Transverse colon (tissue), 4 donors: ENCODE data around the gene ARID3A. TPM values are rescaled to one million over a fixed set of nuclear protein-coding genes. Genes with fewer than 3 reads are reported as not detected.

ENCODE experiments used
- DNase-seq: peaks from one replicate; pipeline ENCODE4 v3.0.0-alpha.2; 2019
- H3K27ac ChIP-seq, 4 donors: fragments of 200-600 bp; sonication (generic); 2 replicates each; pipeline ENCODE4 v1.5.1; 2016 to 2018; ENCODE audit warnings: inconsistent platforms in 4 of 4
- H3K27me3 ChIP-seq: fragments of 200-600 bp; sonication (generic); 2 replicates; pipeline ENCODE4 v1.5.1; 2017; ENCODE audit warnings: inconsistent platforms
- H3K36me3 ChIP-seq, 4 donors: fragments of 200-600 bp; sonication (generic); 2 replicates each; pipeline ENCODE4 v1.5.1; 2017 to 2019; ENCODE audit warnings: inconsistent platforms in 4 of 4
- H3K4me1 ChIP-seq, 4 donors: fragments of 200-600 bp; sonication (generic); 2 replicates each; pipeline ENCODE4 v1.5.1; 2017 to 2020; ENCODE audit warnings: inconsistent platforms in 4 of 4
- H3K4me3 ChIP-seq, 4 donors: fragments of 200-600 bp; sonication (generic); 1 replicate in 1 of 4; 2 replicates in 3 of 4; pipeline versions ENCODE4 v1.5.1 to v1.6.1; 2017 to 2019; ENCODE audit warnings: inconsistent platforms in 4 of 4
- H3K9me3 ChIP-seq, 2 donors: fragments of 200-600 bp; sonication (generic); 2 replicates each; pipeline ENCODE4 v1.5.1; 2017 to 2019; ENCODE audit warnings: inconsistent platforms in 2 of 2
- EP300 ChIP-seq: sonication (generic); formaldehyde crosslinking; IDR thresholded peaks from one replicate; pipeline ENCODE4 v1.6.1; 2017; ENCODE audit warnings: antibody characterized with exemption, low read depth
- POLR2A ChIP-seq: fragments of 450-650 bp; IDR thresholded peaks from one replicate; pipeline ENCODE4 v1.6.1; 2016; ENCODE audit warnings: antibody characterized with exemption, mild to moderate bottlenecking, moderate library complexity
- POLR2AphosphoS5 ChIP-seq, 3 donors: sonication (generic); formaldehyde crosslinking; IDR thresholded peaks; one replicate each; pipeline ENCODE4 v1.6.1; 2016; ENCODE audit warnings: antibody characterized with exemption in 3 of 3
- WGBS, 2 donors: methylation state at CpG; one replicate each; pipeline ENCODE4 v1.1.5; 2018; ENCODE audit warnings: low coverage in 1 of 2; 5-methylcytosine and 5-hydroxymethylcytosine counted together
- in situ Hi-C, 4 donors: fragments of 200-750 bp; cut with MboI; loops; one replicate each; pipeline versions ENCODE4 v1.15.0 to v1.15.1; 2017; ENCODE audit warnings: low sequenced_read_pairs in 3 of 4, low pct_ligation_motif_present in 1 of 4, low pct_unique_long_range_greater_than_20kb in 1 of 4
- intact Hi-C: fragments of 100-400 bp; cut with DNase I; formaldehyde crosslinking; loops from one replicate; pipeline ENCODE4 v1.15.1; 2023; ENCODE audit warnings: low total_unique reads
- total RNA-seq, 4 donors: library from RNA; depleted of rRNA; stranded (reverse); fragments of >200 nt; gene quantifications; one replicate each; pipeline ENCODE4 v1.1.0, GENCODE V29; 2016
- TF ChIP-seq, protein P1 (sequence below), 5 experiments: fragments of 200-600 bp in 3 of 5; fragments of 450-650 bp in 2 of 5; sonication (generic) in 3 of 5; IDR thresholded peaks; 1 replicate in 2 of 5; 2 replicates in 3 of 5; pipeline ENCODE4 v1.5.1; 2016 to 2017; ENCODE audit warnings: antibody characterized with exemption in 5 of 5, inconsistent platforms in 3 of 5, mild to moderate bottlenecking in 2 of 5, moderate library complexity in 1 of 5

The ARID3A gene
- total RNA-seq, 4 donors from 2014 or later: 2.2 to 8.7 (median 4.3) TPM

DNA sequence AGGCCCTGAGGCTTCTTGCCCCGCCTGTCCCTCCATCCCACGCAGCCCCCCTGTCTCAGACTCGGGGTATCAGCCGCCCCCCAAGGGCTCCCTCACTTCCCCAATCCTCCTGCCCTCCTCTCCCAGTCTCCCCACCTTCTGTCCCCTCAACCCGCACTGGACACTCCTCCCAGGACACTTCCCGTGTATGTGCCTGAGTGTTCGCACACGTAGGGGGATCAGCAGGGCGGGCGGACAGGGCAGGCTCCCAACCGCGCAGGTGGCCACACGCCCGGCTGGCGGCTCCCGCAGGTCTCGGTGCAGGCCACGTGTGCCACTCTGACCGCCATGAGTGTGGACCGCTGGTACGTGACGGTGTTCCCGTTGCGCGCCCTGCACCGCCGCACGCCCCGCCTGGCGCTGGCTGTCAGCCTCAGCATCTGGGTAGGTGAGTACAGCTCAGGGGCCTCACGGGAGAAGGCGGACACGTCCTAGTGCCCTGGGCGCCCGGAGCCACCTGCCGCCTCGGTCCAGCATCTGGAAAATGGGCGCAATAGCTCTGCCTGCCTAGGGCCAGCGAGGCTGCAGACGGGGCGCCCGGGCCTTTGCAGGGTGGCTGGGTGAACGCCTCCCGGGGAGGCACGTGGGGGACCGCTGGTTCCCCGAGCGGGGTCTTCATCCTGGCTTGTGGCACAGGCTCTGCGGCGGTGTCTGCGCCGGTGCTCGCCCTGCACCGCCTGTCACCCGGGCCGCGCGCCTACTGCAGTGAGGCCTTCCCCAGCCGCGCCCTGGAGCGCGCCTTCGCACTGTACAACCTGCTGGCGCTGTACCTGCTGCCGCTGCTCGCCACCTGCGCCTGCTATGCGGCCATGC lies 6.4 kb upstream of the ARID3A start:
- no peaks in the 10 kb centered on the region for H3K9me3 ChIP-seq
- H3K36me3 ChIP-seq: no peaks in the 10 kb centered on the region
- peak overlapping the region in 2 of 4 donors; percentile 26 to 30 for H3K4me3 ChIP-seq
- TF ChIP-seq EP300 (no peak), POLR2AphosphoS5 (IDR thresholded peaks at IDR 0.05) (no peak), POLR2A (no peak)
- TF ChIP-seq, protein P1, sequence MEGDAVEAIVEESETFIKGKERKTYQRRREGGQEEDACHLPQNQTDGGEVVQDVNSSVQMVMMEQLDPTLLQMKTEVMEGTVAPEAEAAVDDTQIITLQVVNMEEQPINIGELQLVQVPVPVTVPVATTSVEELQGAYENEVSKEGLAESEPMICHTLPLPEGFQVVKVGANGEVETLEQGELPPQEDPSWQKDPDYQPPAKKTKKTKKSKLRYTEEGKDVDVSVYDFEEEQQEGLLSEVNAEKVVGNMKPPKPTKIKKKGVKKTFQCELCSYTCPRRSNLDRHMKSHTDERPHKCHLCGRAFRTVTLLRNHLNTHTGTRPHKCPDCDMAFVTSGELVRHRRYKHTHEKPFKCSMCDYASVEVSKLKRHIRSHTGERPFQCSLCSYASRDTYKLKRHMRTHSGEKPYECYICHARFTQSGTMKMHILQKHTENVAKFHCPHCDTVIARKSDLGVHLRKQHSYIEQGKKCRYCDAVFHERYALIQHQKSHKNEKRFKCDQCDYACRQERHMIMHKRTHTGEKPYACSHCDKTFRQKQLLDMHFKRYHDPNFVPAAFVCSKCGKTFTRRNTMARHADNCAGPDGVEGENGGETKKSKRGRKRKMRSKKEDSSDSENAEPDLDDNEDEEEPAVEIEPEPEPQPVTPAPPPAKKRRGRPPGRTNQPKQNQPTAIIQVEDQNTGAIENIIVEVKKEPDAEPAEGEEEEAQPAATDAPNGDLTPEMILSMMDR (IDR thresholded peaks at IDR 0.05): no peak
- in situ Hi-C loops (loop anchor here (5.0 to 10.0 kb wide), 5 partner anchors 62 to 155 kb away; partner anchors contain the start of genes WDR18 (in 4 of the 4), CFD (in 3 of the 4) and ELANE (in 1 of the 4)), intact Hi-C loops (loop anchor here (5.0 to 10.0 kb wide), 3 partner anchors 57 to 275 kb away; partner anchors contain the start of gene GPX4)
- no peak for DNase-seq
- 1% methylated on average over 42 of the region's 68 CpGs; no CpG with 5 or more reads in 1 of the 2 donors for WGBS, 2 donors
- peaks cover 55% of the 10 kb centered on the region for H3K27me3 ChIP-seq
- no peak overlapping the region for H3K27ac ChIP-seq
- peaks cover 13 to 49% (median 38%) of the 10 kb centered on the region in 4 donors for H3K4me1 ChIP-seq

DNA sequence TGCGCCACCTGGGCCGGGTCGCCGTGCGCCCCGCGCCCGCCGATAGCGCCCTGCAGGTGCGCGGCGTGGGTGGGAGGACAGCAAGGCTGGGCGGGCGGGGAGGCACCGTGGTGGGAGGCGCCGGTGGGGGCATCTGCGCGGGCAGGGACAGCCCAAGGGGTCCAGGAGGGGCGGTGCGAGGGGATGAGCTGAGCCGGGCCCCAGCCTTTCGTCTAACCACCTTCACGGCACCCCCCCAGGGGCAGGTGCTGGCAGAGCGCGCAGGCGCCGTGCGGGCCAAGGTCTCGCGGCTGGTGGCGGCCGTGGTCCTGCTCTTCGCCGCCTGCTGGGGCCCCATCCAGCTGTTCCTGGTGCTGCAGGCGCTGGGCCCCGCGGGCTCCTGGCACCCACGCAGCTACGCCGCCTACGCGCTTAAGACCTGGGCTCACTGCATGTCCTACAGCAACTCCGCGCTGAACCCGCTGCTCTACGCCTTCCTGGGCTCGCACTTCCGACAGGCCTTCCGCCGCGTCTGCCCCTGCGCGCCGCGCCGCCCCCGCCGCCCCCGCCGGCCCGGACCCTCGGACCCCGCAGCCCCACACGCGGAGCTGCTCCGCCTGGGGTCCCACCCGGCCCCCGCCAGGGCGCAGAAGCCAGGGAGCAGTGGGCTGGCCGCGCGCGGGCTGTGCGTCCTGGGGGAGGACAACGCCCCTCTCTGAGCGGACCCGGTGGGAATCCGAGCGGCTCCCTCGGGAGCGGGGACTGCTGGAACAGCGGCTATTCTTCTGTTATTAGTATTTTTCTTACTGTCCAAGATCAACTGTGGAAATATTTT lies 5.6 kb upstream of the ARID3A start:
- Histone ChIP-seq H3K27ac (no peak overlapping the region), H3K4me3 (peak overlapping the region in 2 of 4 donors; percentile 26 to 30), H3K27me3 (peaks cover 55% of the 10 kb centered on the region), H3K9me3 (no peaks in the 10 kb centered on the region), H3K36me3 (no peaks in the 10 kb centered on the region), H3K4me1 (peaks cover 13 to 56% (median 45%) of the 10 kb centered on the region in 4 donors)
- DNase-seq: no peak
- TF ChIP-seq POLR2AphosphoS5 (IDR thresholded peaks at IDR 0.05): no peak
- TF ChIP-seq POLR2A: no peak
- TF ChIP-seq, protein P1 (IDR thresholded peaks at IDR 0.05): no peak
- WGBS, 2 donors: 1 to 10% methylated on average over 2 to 53 of the region's 84 CpGs
- intact Hi-C loops: loop anchor here (10.0 kb wide), 1 partner anchor 185 kb away; the partner anchor contains the start of gene GPX4
- in situ Hi-C loops: loop anchor here (5.0 to 10.0 kb wide), 5 partner anchors 62 to 155 kb away; partner anchors contain the start of genes WDR18 (in 4 of the 4), CFD (in 3 of the 4) and ELANE (in 1 of the 4)

DNA sequence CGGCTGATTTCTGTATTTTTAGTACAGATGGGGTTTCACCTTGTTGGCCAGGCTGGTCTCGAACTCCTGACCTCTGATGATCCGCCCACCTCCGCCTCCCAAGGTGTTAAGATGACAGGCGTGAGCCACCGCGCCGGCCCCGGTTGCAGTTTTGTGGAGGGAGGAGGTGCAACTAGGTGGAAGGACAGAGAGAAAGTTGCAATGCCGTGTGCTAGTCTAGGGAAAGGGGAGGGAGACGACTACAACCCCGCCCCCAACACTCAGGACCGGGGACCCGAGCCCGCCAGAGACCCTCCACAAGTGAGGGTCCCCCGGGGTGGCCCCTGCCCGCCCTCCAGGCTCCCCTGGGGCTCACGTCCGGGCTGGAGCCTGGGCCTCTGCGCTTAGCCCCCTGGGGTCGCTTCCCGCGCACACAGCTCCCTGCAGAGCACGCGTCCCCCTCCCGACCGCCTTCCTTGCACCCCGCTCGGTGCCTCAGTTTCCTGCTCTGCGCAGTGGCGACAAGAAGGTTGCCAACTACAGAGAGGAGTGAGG lies 1.2 kb upstream of the ARID3A start:
- Histone ChIP-seq H3K36me3 (no peaks in the 10 kb centered on the region), H3K27me3 (peaks cover 19% of the 10 kb centered on the region), H3K4me3 (peak overlapping the region; percentile 85 to 99 (median 88)), H3K9me3 (no peaks in the 10 kb centered on the region), H3K27ac (peak overlapping the region; percentile 89 to 92 (median 91)), H3K4me1 (peaks cover 0 to 41% (median 34%) of the 10 kb centered on the region in 4 donors)
- intact Hi-C loops: loop anchor here (10.0 kb wide), 1 partner anchor 180 kb away; the partner anchor contains the start of gene GPX4
- TF ChIP-seq EP300: no peak
- TF ChIP-seq POLR2AphosphoS5 (IDR thresholded peaks at IDR 0.05): no peak
- TF ChIP-seq, protein P1 (IDR thresholded peaks at IDR 0.05): no peak
- no peak for TF ChIP-seq POLR2A
- 12% methylated on average over 15 of the region's 31 CpGs; no CpG with 5 or more reads in 1 of the 2 donors for WGBS, 2 donors
- DNase-seq: no peak
- in situ Hi-C loops: loop anchor here (5.0 to 10.0 kb wide), 5 partner anchors 58 to 160 kb away; partner anchors contain the start of genes WDR18 (in 4 of the 4), CFD (in 3 of the 4) and ELANE (in 1 of the 4)
